AG04450 (cell line): Measurements from ENCODE around the gene C14orf132. TPM values are rescaled to one million over a fixed set of nuclear protein-coding genes. Genes with fewer than 3 reads are reported as not detected.

ENCODE experiments used
- CTCF ChIA-PET: fragments of 300-600, 350-600 bp; formaldehyde crosslinking; extraction: SDS; loops from one replicate; lab custom pipeline; 2022; ENCODE audit warnings: antibody characterized with exemption, inconsistent platforms; lab: Charles Lee
- POLR2A ChIA-PET: fragments of 350-600 bp; formaldehyde crosslinking; extraction: SDS; loops from one replicate; lab custom pipeline; 2021; ENCODE audit warnings: antibody characterized with exemption, inconsistent platforms; lab: Yijun Ruan, JAX
- DNase-seq: peaks from one replicate; pipeline ENCODE4 v3.0.0-alpha.2; 2011; ENCODE audit warnings: low read depth, low spot score
- H3K27ac ChIP-seq: one replicate; pipeline ENCODE4 v1.5.1; 2012; ENCODE audit warnings: low read depth, low read length, control low read depth
- H3K27me3 ChIP-seq: one replicate; pipeline ENCODE4 v1.6.0; 2012; ENCODE audit warnings: low read length; ENCODE audit not compliant: control insufficient read depth, insufficient read depth
- H3K4me3 ChIP-seq: 2 replicates; pipeline ENCODE4 v1.5.1; 2011; ENCODE audit warnings: mild to moderate bottlenecking, low read depth, low read length, control low read depth
- H3K9me3 ChIP-seq: 2 replicates; pipeline ENCODE4 v1.5.1; 2012; ENCODE audit warnings: low read length; ENCODE audit not compliant: control insufficient read depth, insufficient read depth
- CTCF ChIP-seq: IDR thresholded peaks from 2 replicates; pipeline ENCODE4 v1.5.1; 2011; ENCODE audit warnings: low read depth, low read length, control low read depth, inconsistent platforms
- polyA plus RNA-seq: library from polyadenylated mRNA; depleted of rRNA; stranded (reverse); fragments of >200 nt; gene quantifications from 2 replicates; pipeline ENCODE4 v1.2.3, GENCODE V29; 2011

The C14orf132 gene
- polyA plus RNA-seq, 1 experiment = 42.0 TPM

GRCh38 chr14:96136371-96137005 is 97.3 kb downstream of the C14orf132 start:
- ChIA-PET CTCF (interaction anchor here (0.6 to 1.0 kb wide), 3 partner anchors 38 to 139 kb away, joined by 3 to 7 read pairs (median 4); no protein-coding TSS in a partner anchor), POLR2A (interaction anchor here (0.6 to 2.2 kb wide), 9 partner anchors 9 to 89 kb away, joined by 3 to 16 read pairs (median 5); partner anchors contain the start of gene BDKRB2)
- Histone ChIP-seq H3K9me3 (peaks cover 11% of the 10 kb centered on the region), H3K27me3 (no peaks in the 10 kb centered on the region), H3K27ac (no peak overlapping the region), H3K4me3 (no peak overlapping the region)
- TF ChIP-seq CTCF = no peak
- no peak for DNase-seq

GRCh38 chr14:96138241-96138640 is 99.1 kb downstream of the C14orf132 start:
- ChIA-PET CTCF (interaction anchor here (0.8 kb wide), 1 partner anchor 37 kb away, joined by 3 read pairs; no protein-coding TSS in a partner anchor), POLR2A (interaction anchor here (0.9 to 2.2 kb wide), 2 partner anchors 29 to 67 kb away, joined by 3 to 16 read pairs; partner anchors contain the start of gene BDKRB2)
- no peak overlapping the region for H3K27ac ChIP-seq
- H3K27me3 ChIP-seq = no peaks in the 10 kb centered on the region
- no peak for TF ChIP-seq CTCF
- no peak overlapping the region for H3K4me3 ChIP-seq
- peaks cover 14% of the 10 kb centered on the region for H3K9me3 ChIP-seq
- DNase-seq = no peak

- peaks cover 14% of the 10 kb centered on the region for H3K9me3 ChIP-seq
These were observed 100.0 kb downstream of the C14orf132 start for GRCh38 chr14:96139169-96139568.

GRCh38 chr14:96139879-96140278 is 100.7 kb downstream of the C14orf132 start:
- H3K9me3 ChIP-seq = peaks cover 14% of the 10 kb centered on the region
- no peak overlapping the region for H3K27ac ChIP-seq
- no peak for DNase-seq
- no peaks in the 10 kb centered on the region for H3K27me3 ChIP-seq
- no peak overlapping the region for H3K4me3 ChIP-seq
- no peak for TF ChIP-seq CTCF
- ChIA-PET CTCF (interaction anchor here (0.6 to 1.2 kb wide), 2 partner anchors 13 to 39 kb away, joined by 3 to 5 read pairs; no protein-coding TSS in a partner anchor), POLR2A (no interaction called here)

More at GRCh38 chr14:96139169-96139568, 100.0 kb downstream of the C14orf132 start:
- Histone ChIP-seq H3K4me3 (no peak overlapping the region), H3K27me3 (no peaks in the 10 kb centered on the region), H3K27ac (no peak overlapping the region)
- ChIA-PET POLR2A (interaction anchor here (0.6 kb wide), 1 partner anchor 13 kb away, joined by 4 read pairs; no protein-coding TSS in a partner anchor), CTCF (no interaction called here)
- no peak for DNase-seq
- TF ChIP-seq CTCF = no peak

GRCh38 chr14:96140952-96141351 is 101.8 kb downstream of the C14orf132 start:
- H3K27ac ChIP-seq = no peak overlapping the region
- peaks cover 14% of the 10 kb centered on the region for H3K9me3 ChIP-seq
- no peaks in the 10 kb centered on the region for H3K27me3 ChIP-seq
- ChIA-PET CTCF (interaction anchor here (0.6 to 1.2 kb wide), 3 partner anchors 19 to 40 kb away, joined by 3 to 5 read pairs (median 4); no protein-coding TSS in a partner anchor), POLR2A (interaction anchor here (0.7 kb wide), 1 partner anchor 112 kb away, joined by 5 read pairs; no protein-coding TSS in a partner anchor)
- no peak for TF ChIP-seq CTCF
- no peak for DNase-seq
- no peak overlapping the region for H3K4me3 ChIP-seq
